ENCODE data around the gene SYF2.
"Not testable (repeated sequence)": the region's sequence is repeated elsewhere in the genome, so short reads cannot be mapped to it uniquely, and the experiment has no call there.

GRCh38 chr1:25275648-25276047 lies 43.3 kb upstream of the SYF2 start:
- TF ChIP-seq FOXP2 (optimal IDR thresholded peaks at IDR 0.05; ENCODE audit: control extremely low read depth, extremely low read length, insufficient read depth); EZH2 (IDR thresholded peaks at IDR 0.05); POLR2AphosphoS5 (IDR thresholded peaks at IDR 0.05; ENCODE audit: borderline replicate concordance, low read depth, low read length): not testable (repeated sequence)
